Keratinocyte (primary cell): Measurements from ENCODE around the gene ANO10.

Source experiments
- EZH2 ChIP-seq: IDR thresholded peaks from one replicate; pipeline ENCODE4 v1.6.1; 2012; ENCODE audit warnings: inconsistent platforms, mild to moderate bottlenecking, low read length, moderate library complexity
- TF ChIP-seq, protein P1 (sequence below), 3 experiments: IDR thresholded peaks in 1 of 3; conservative IDR thresholded peaks in 1 of 3; optimal IDR thresholded peaks in 1 of 3; 2 replicates in 2 of 3; 3 replicates in 1 of 3; pipeline versions ENCODE3 to v1.5.1; 2011; ENCODE audit warnings: low read length in 3 of 3, mild to moderate bottlenecking in 3 of 3, moderate library complexity in 2 of 3, control low read depth in 1 of 3, inconsistent platforms in 1 of 3; ENCODE audit not compliant: insufficient read depth in 2 of 3; ENCODE audit errors: extremely low read depth in 1 of 3

DNA sequence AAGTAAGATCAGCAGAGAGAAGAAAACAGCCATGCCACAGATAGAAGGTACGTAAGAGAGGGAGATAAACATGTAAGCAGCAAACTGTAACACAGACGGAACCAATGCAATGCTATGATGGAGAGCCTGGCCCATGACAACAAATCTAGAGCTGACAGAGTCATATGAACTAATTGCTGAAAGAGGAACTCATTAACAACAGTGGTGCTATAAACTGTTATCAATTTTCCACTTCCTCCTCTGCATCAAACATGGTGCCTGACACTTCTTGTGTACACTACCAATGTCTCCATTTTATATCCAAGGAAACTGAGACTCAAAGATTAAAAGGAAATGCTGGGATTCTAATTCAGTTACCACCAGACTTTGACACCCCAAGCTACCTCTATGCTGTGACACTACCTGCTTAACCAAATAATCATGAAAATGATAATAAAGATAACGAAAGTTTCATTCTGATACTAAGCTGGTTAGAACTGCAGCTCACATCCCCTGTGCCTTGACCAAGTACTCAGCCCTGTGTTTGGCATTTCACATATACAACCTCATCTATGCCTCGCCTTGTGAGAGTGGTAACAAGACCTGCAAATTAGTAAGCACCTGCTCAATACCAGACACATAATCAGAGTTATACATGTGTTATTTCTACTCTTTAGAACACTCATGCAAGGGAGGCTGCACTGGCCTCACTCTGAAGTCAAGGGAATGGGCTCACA is 79.3 kb downstream of the ANO10 start:
- TF ChIP-seq, protein P1, sequence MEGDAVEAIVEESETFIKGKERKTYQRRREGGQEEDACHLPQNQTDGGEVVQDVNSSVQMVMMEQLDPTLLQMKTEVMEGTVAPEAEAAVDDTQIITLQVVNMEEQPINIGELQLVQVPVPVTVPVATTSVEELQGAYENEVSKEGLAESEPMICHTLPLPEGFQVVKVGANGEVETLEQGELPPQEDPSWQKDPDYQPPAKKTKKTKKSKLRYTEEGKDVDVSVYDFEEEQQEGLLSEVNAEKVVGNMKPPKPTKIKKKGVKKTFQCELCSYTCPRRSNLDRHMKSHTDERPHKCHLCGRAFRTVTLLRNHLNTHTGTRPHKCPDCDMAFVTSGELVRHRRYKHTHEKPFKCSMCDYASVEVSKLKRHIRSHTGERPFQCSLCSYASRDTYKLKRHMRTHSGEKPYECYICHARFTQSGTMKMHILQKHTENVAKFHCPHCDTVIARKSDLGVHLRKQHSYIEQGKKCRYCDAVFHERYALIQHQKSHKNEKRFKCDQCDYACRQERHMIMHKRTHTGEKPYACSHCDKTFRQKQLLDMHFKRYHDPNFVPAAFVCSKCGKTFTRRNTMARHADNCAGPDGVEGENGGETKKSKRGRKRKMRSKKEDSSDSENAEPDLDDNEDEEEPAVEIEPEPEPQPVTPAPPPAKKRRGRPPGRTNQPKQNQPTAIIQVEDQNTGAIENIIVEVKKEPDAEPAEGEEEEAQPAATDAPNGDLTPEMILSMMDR (optimal IDR thresholded peaks at IDR 0.05 in 1 of 3, IDR thresholded peaks at IDR 0.05 in 1 of 3, conservative IDR thresholded peaks at IDR 0.05 in 1 of 3; ENCODE audit: extremely low read depth in 1 of 3, insufficient read depth in 2 of 3, low read length in 3 of 3): no peak
- no peak for TF ChIP-seq EZH2
